Endothelial cell of umbilical vein (primary cell): ENCODE data around the gene RUFY3. TPM values are rescaled to one million over a fixed set of nuclear protein-coding genes. Genes with fewer than 3 reads are reported as not detected.
A peak's percentile ranks its signal among the peaks of the same experiment; 100 is the strongest.
"Not testable (repeated sequence)": the region's sequence is repeated elsewhere in the genome, so short reads cannot be mapped to it uniquely, and the experiment has no call there.

Experiments used
- BruUV-seq: library from RNA; stranded (reverse); fragments of 400-500 nt; replicated peaks from 2 replicates; lab custom pipeline; 2021; lab: Mats Ljungman, UMichigan
- CTCF ChIA-PET: fragments of 300-600, 350-600 bp; sonication (Branson Sonifier 250); formaldehyde crosslinking; loops from one replicate; lab custom pipeline; 2021; ENCODE audit warnings: antibody characterized with exemption, inconsistent platforms; lab: Charles Lee
- POLR2A ChIA-PET: fragments of 300-600, 350-600 bp; sonication (Branson Sonifier 250); formaldehyde crosslinking; loops from one replicate; lab custom pipeline; 2021; ENCODE audit warnings: antibody characterized with exemption, inconsistent platforms; lab: Charles Lee
- DNase-seq: peaks from one replicate; pipeline ENCODE4 v3.0.0-alpha.2; 2011; ENCODE audit warnings: low read depth, low spot score
- FAIRE-seq: peaks from 2 replicates; lab custom pipeline; 2011; peaks lifted over from hg19 to GRCh38; lab: Jason Lieb, UNC
- H2AFZ ChIP-seq: 2 replicates; pipeline ENCODE4 v1.6.0; 2012; ENCODE audit warnings: low read depth, low read length, control low read depth, inconsistent platforms
- H3K27ac ChIP-seq: 2 replicates; pipeline ENCODE4 v1.5.1; 2011; ENCODE audit warnings: low read depth, mild to moderate bottlenecking, control low read depth, low read length, moderate library complexity; ENCODE audit not compliant: insufficient read depth
- H3K27me3 ChIP-seq, 2 experiments: 2 replicates each; pipeline versions ENCODE4 v1.6.0 to v1.6.1; 2011; ENCODE audit warnings: low read length in 2 of 2, mixed read lengths in 1 of 2; ENCODE audit not compliant: control insufficient read depth in 2 of 2, insufficient read depth in 2 of 2
- H3K36me3 ChIP-seq, 2 experiments: 2 replicates in 1 of 2; 3 replicates in 1 of 2; pipeline ENCODE4 v1.5.1; 2011; ENCODE audit warnings: low read length in 2 of 2, mild to moderate bottlenecking in 1 of 2, moderate library complexity in 1 of 2; ENCODE audit not compliant: control insufficient read depth in 2 of 2, insufficient read depth in 2 of 2; ENCODE audit errors: extremely low read depth in 1 of 2
- H3K4me1 ChIP-seq: 3 replicates; pipeline ENCODE4 v1.5.1; 2011; ENCODE audit warnings: mild to moderate bottlenecking, low read length; ENCODE audit not compliant: control insufficient read depth, insufficient read depth; ENCODE audit errors: extremely low read depth
- H3K4me2 ChIP-seq: 2 replicates; pipeline ENCODE4 v1.6.1; 2011; ENCODE audit warnings: low read length, control low read depth, mixed read lengths; ENCODE audit not compliant: insufficient read depth
- H3K4me3 ChIP-seq, 3 experiments: fragments of 200-600 bp in 1 of 3; sonication (generic), shearing (Covaris generic) in 1 of 3; replicated peaks in 1 of 3; 2 replicates each; pipeline ENCODE4 v1.5.1; 2011 to 2016; ENCODE audit warnings: control low read depth in 3 of 3, low read length in 3 of 3, mild to moderate bottlenecking in 2 of 3, inconsistent platforms in 1 of 3, low read depth in 1 of 3, moderate library complexity in 1 of 3; ENCODE audit not compliant: insufficient read depth in 1 of 3
- H3K79me2 ChIP-seq: 2 replicates; pipeline ENCODE4 v1.6.0; 2012; ENCODE audit warnings: low read length, inconsistent platforms; ENCODE audit not compliant: control insufficient read depth, insufficient read depth
- H3K9ac ChIP-seq: replicated peaks from 2 replicates; pipeline ENCODE3; 2011; ENCODE audit warnings: low read length, control low read depth; ENCODE audit not compliant: insufficient read depth; ENCODE audit errors: extremely low read depth
- H3K9me1 ChIP-seq: replicated peaks from 3 replicates; pipeline ENCODE4 v1.6.0; 2011; ENCODE audit warnings: mild to moderate bottlenecking, low read length; ENCODE audit not compliant: control insufficient read depth, insufficient read depth; ENCODE audit errors: extremely low read depth
- H3K9me3 ChIP-seq: replicated peaks from 2 replicates; pipeline ENCODE4 v1.5.1; 2012; ENCODE audit warnings: low read length, inconsistent platforms; ENCODE audit not compliant: control insufficient read depth, insufficient read depth
- H4K20me1 ChIP-seq: replicated peaks from 2 replicates; pipeline ENCODE3; 2011; ENCODE audit warnings: mild to moderate bottlenecking, low read length; ENCODE audit not compliant: control insufficient read depth, insufficient read depth; ENCODE audit errors: extremely low read depth
- CTCF ChIP-seq, 2 donors: IDR thresholded peaks; 1 replicate in 1 of 2; 2 replicates in 1 of 2; pipeline ENCODE4 v1.5.1; 2011; ENCODE audit warnings: low read length in 2 of 2, mild to moderate bottlenecking in 2 of 2, moderate library complexity in 2 of 2, control low read depth in 1 of 2, inconsistent platforms in 1 of 2, low read depth in 1 of 2; ENCODE audit not compliant: insufficient read depth in 1 of 2; ENCODE audit errors: extremely low read depth in 1 of 2
- EZH2 ChIP-seq: IDR thresholded peaks from 2 replicates; pipeline ENCODE4 v1.6.1; 2012; ENCODE audit warnings: borderline replicate concordance, low read depth, mild to moderate bottlenecking, moderate library complexity, low read length, inconsistent platforms; ENCODE audit not compliant: severe bottlenecking
- FOS ChIP-seq: IDR thresholded peaks from 2 replicates; pipeline ENCODE4 v1.6.1; 2011; ENCODE audit warnings: mild to moderate bottlenecking, low read length, moderate library complexity, borderline replicate concordance; ENCODE audit not compliant: insufficient read depth
- GATA2 ChIP-seq: IDR thresholded peaks from 2 replicates; pipeline ENCODE4 v1.7.0; 2011; ENCODE audit warnings: low read depth, mild to moderate bottlenecking, moderate library complexity, mixed read lengths, low read length; ENCODE audit not compliant: insufficient read length, insufficient read depth
- JUN ChIP-seq: IDR thresholded peaks from 2 replicates; pipeline ENCODE4 v1.6.1; 2011; ENCODE audit warnings: borderline replicate concordance, low read depth; ENCODE audit not compliant: insufficient read length, insufficient read depth
- MAX ChIP-seq: IDR thresholded peaks from 2 replicates; pipeline ENCODE4 v1.6.1; 2011; ENCODE audit not compliant: insufficient read depth, insufficient read length
- MYC ChIP-seq: IDR thresholded peaks from one replicate; pipeline ENCODE4 v1.6.1; 2011; ENCODE audit warnings: mild to moderate bottlenecking, low read depth, low read length
- POLR2A ChIP-seq: IDR thresholded peaks from 2 replicates; pipeline ENCODE4 v1.6.1; 2012; ENCODE audit warnings: low read depth, mild to moderate bottlenecking, control low read depth, low read length
- POLR2AphosphoS5 ChIP-seq: IDR thresholded peaks from 2 replicates; pipeline ENCODE4 v1.6.1; 2012; ENCODE audit warnings: low read depth, mild to moderate bottlenecking, control low read depth, low read length, moderate library complexity; ENCODE audit not compliant: insufficient read depth
- dilution Hi-C: fragments of 300-500 bp; cut with MboI; formaldehyde crosslinking; loops from one replicate; pipeline ENCODE4 v1.15.0; 2019; ENCODE audit warnings: low sequenced_read_pairs; ENCODE audit not compliant: extremely low pct_ligation_motif_present
- intact Hi-C: fragments of 100-400 bp; cut with micrococcal nuclease; formaldehyde crosslinking; loops from one replicate; pipeline ENCODE4 v1.10.0; 2022
- polyA plus RNA-seq, 4 experiments: library from polyadenylated mRNA; depleted of rRNA in 3 of 4; stranded (reverse) in 3 of 4; unstranded in 1 of 4; fragments of >200 nt; gene quantifications; 2 replicates each; pipeline versions ENCODE4 v1.2.1 to v1.2.3, GENCODE V29; 2011 to 2012; ENCODE audit warnings: missing spikeins in 1 of 4
- total RNA-seq: library from RNA; stranded (reverse); gene quantifications from 2 replicates; pipeline ENCODE4 v1.2.3, GENCODE V29; 2021

Gene RUFY3
- total and polyA plus RNA-seq, 2 donors (not counting 3 experiments of a cell fraction or from before 2014, with no cell fraction given), result 10.0 to 52.8 TPM

GRCh38 chr4:70769396-70769795, 47.6 kb downstream of the RUFY3 start:
- H3K4me3 ChIP-seq, H3K9me1 ChIP-seq, CTCF ChIA-PET, H4K20me1 ChIP-seq, dilution Hi-C loops, H3K9me3 ChIP-seq, intact Hi-C loops, DNase-seq, H3K9ac ChIP-seq, H3K79me2 ChIP-seq, H2AFZ ChIP-seq, BruUV-seq, POLR2A ChIA-PET, FAIRE-seq, H3K4me2 ChIP-seq, H3K27me3 ChIP-seq, H3K36me3 ChIP-seq: not testable (repeated sequence)
- H3K27ac ChIP-seq, result peak overlapping the region; percentile 65
- peaks cover 12% of the 10 kb centered on the region for H3K4me1 ChIP-seq

- Histone ChIP-seq H3K4me2 (no peak overlapping the region), H3K27ac (no peak overlapping the region), H3K36me3 (no peaks in the 10 kb centered on the region), H3K4me1 (peaks cover 10% of the 10 kb centered on the region), H3K27me3 (no peaks in the 10 kb centered on the region), H2AFZ (no peak overlapping the region), H3K9me3 (no peaks in the 10 kb centered on the region), H3K9me1 (no peaks in the 10 kb centered on the region), H3K4me3 (no peak overlapping the region), H3K9ac (no peak overlapping the region), H4K20me1 (no peaks in the 10 kb centered on the region), H3K79me2 (no peaks in the 10 kb centered on the region)
- dilution Hi-C loops (no loop called here), intact Hi-C loops (no loop called here)
- ChIA-PET POLR2A (no interaction called here), CTCF (no interaction called here)
- no peak for TF ChIP-seq FOS
- no peak for TF ChIP-seq JUN
- no peak for TF ChIP-seq POLR2A
- no peak for TF ChIP-seq MYC
- no peak for TF ChIP-seq POLR2AphosphoS5
- TF ChIP-seq MAX, result no peak
- no peak for TF ChIP-seq EZH2
- TF ChIP-seq GATA2, result no peak
- TF ChIP-seq CTCF (IDR thresholded peaks at IDR 0.05; ENCODE audit: extremely low read depth in 1 of 2, insufficient read depth in 1 of 2, low read depth in 1 of 2, low read length in 2 of 2), result no peak
- BruUV-seq, result no TSS peak
- DNase-seq (no peak), FAIRE-seq (no peak)
Measured at GRCh38 chr4:70772929-70773555, 51.3 kb downstream of the RUFY3 start.
